Activated naive CD4-positive, alpha-beta T cell (primary cell): ENCODE measurements around the gene ARL14EPL.

Experiments
- DNase-seq, 4 experiments: peaks; one replicate each; lab custom pipeline; 2025; lab: John Stamatoyannopoulos, UW

ARL14EPL gene

GRCh38 chr5:116032094-116032517 is at the start of gene ARL14EPL:
TSS of gene ARL14EPL (plus strand) at chr5:116032472. CDS start at chr5:116051466, 18,994 bp downstream.
- no peak for DNase-seq

GRCh38 chr5:115983519-115983918 is 48.8 kb upstream of the ARL14EPL start:
- no peak for DNase-seq

- no peak for DNase-seq
Measured at GRCh38 chr5:115985802-115986757, 46.2 kb upstream of the ARL14EPL start.

GRCh38 chr5:115988002-115988401 is 44.3 kb upstream of the ARL14EPL start:
- DNase-seq: no peak

- DNase-seq: no peak
Measured at GRCh38 chr5:115992848-115993350, 39.4 kb upstream of the ARL14EPL start.

- DNase-seq: no peak
Measured at GRCh38 chr5:115995351-115995750, 36.9 kb upstream of the ARL14EPL start.

GRCh38 chr5:116002116-116002906 is 30.0 kb upstream of the ARL14EPL start:
- no peak for DNase-seq

GRCh38 chr5:116004248-116004647 is 28.0 kb upstream of the ARL14EPL start:
- DNase-seq: no peak

GRCh38 chr5:116009806-116010205 is 22.5 kb upstream of the ARL14EPL start:
- no peak for DNase-seq

- no peak for DNase-seq
Measured at GRCh38 chr5:116011046-116011445, 21.2 kb upstream of the ARL14EPL start.

GRCh38 chr5:116013207-116013785 is 19.0 kb upstream of the ARL14EPL start:
- no peak for DNase-seq

GRCh38 chr5:116013936-116014335 is 18.3 kb upstream of the ARL14EPL start:
- no peak for DNase-seq

GRCh38 chr5:116023619-116024018 is 8.7 kb upstream of the ARL14EPL start:
- no peak for DNase-seq

- DNase-seq: no peak
Measured at GRCh38 chr5:116025866-116026265, 6.4 kb upstream of the ARL14EPL start.

- no peak for DNase-seq
Measured at GRCh38 chr5:116032991-116033390, 719 bp downstream of the ARL14EPL start.

GRCh38 chr5:116035123-116035522 is 2.9 kb downstream of the ARL14EPL start:
- no peak for DNase-seq

- no peak for DNase-seq
Measured at GRCh38 chr5:116037236-116037822, 5.1 kb downstream of the ARL14EPL start.

GRCh38 chr5:116038817-116039216 is 6.5 kb downstream of the ARL14EPL start:
- no peak for DNase-seq

GRCh38 chr5:116042375-116042774 is 10.1 kb downstream of the ARL14EPL start:
- no peak for DNase-seq

GRCh38 chr5:116044073-116044472 is 11.8 kb downstream of the ARL14EPL start:
- DNase-seq: no peak

GRCh38 chr5:116045821-116046220 is 13.5 kb downstream of the ARL14EPL start:
- no peak for DNase-seq

GRCh38 chr5:116046261-116046660 is 14.0 kb downstream of the ARL14EPL start:
- no peak for DNase-seq
